ENCODE measurements around the gene RPIA. TPM values are rescaled to one million over a fixed set of nuclear protein-coding genes. Genes with fewer than 3 reads are reported as not detected.
"Not testable (repeated sequence)": the region's sequence is repeated elsewhere in the genome, so short reads cannot be mapped to it uniquely, and the experiment has no call there.

RPIA gene
- 10 to 100 TPM; 16.4 to 38.4 (median 23.1) TPM for total RNA-seq
- 10 to 100 TPM; 60.2 to 65.3 TPM for polyA plus RNA-seq
- 11.8 reads per million, percentile 39 among the genes with 10 or more reads in this experiment for total RNA-seq

- Histone ChIP-seq H3K27ac (ENCODE audit: low read depth, low read length) (peak within 1 kb of the TSS; percentile 83), H3K4me3 (ENCODE audit: low read length) (peak within 1 kb of the TSS; percentile 89), H3K27me3 (ENCODE audit: control insufficient read depth in 2 of 2, insufficient read depth in 2 of 2, low read length in 2 of 2) (no peaks in the 10 kb centered on the region), H3K36me3 (ENCODE audit: control insufficient read depth in 2 of 3, insufficient read depth in 3 of 3, low read length in 3 of 3) (no peaks in the 10 kb centered on the region), H3K4me1 (ENCODE audit: control insufficient read depth in 2 of 2, insufficient read depth in 2 of 2, low read length in 2 of 2) (peaks cover 14 to 21% of the 10 kb centered on the region in 2 donors), H3K9me3 (ENCODE audit: control insufficient read depth in 2 of 3, low read length in 3 of 3) (no peaks in the 10 kb centered on the region)
- Mint-ChIP-seq H3K4me3 (peak within 1 kb of the TSS; percentile 93 to 99 (median 98)), H3K9me3 (peaks cover 0 to 9% (median 0%) of the 10 kb centered on the region in 11 donors), H3K27ac (peak within 1 kb of the TSS; percentile 86 to 98 (median 94)), H3K27me3 (no peaks in the 10 kb centered on the region), H3K36me3 (peaks cover 4 to 25% (median 8%) of the 10 kb centered on the region in 5 donors), H3K4me1 (peaks cover 24 to 70% (median 67%) of the 10 kb centered on the region in 7 donors)
- ChIA-PET POLR2A (interaction anchor here (1.0 to 3.4 kb wide), 4 partner anchors 9 to 65 kb away, joined by 3 to 26 read pairs (median 8); partner anchors contain the start of gene EIF2AK3), CTCF (interaction anchor here (0.9 to 1.9 kb wide), 6 partner anchors 9 to 100 kb away, joined by 3 to 8 read pairs (median 3); no protein-coding TSS in a partner anchor)
- peak; percentile 98 for ATAC-seq
- intact Hi-C loops (cut with micrococcal nuclease) = loop anchor here (1.0 to 2.0 kb wide), 6 partner anchors 22 to 636 kb away; partner anchors contain the start of genes EIF2AK3 (in 2 of the 2) and KRCC1 (in 2 of the 2)
- peak; percentile 93 to 99 (median 98) for DNase-seq
Observed at GRCh38 chr2:88691339-88692183, at the start of gene RPIA. TSS of gene RPIA (plus strand) at chr2:88691673. CDS start at chr2:88691699, 26 bp downstream.

DNA sequence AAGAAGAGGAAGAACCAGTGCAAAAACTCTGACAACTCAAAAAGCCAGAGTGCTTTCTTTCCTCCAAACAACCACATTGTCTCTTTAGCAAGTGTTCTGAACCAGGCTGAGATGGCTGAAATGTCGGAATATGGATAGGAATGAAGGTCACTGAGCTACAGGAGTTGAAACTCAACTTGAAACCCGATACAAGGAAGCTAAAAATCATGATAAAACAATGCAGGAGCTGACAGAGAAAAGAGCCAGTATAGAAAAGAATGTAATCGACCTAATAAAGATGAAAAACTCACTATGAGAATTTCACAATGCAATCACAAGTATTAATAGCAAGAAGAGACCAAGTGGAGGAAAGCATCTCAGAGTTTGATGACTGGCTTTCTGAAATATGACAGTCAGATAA, 49.2 kb upstream of the RPIA start:
- CTCF ChIA-PET = no interaction called here
- H3K4me1 ChIP-seq (ENCODE audit: control insufficient read depth in 2 of 2, insufficient read depth in 2 of 2, low read length in 2 of 2) = peaks cover 0 to 4% of the 10 kb centered on the region in 2 donors
- intact Hi-C loops (cut with micrococcal nuclease) = no loop called here
- H3K27me3 ChIP-seq (ENCODE audit: control insufficient read depth in 2 of 2, insufficient read depth in 2 of 2, low read length in 2 of 2) = no peaks in the 10 kb centered on the region
- no peak overlapping the region for H3K27ac ChIP-seq (ENCODE audit: low read depth, low read length)
- Mint-ChIP-seq H3K27ac (no peak overlapping the region), H3K9me3 (peaks cover 0 to 27% (median 8%) of the 10 kb centered on the region in 11 donors), H3K4me1 (peaks cover 6 to 63% (median 14%) of the 10 kb centered on the region in 7 donors), H3K27me3 (peaks cover 0 to 11% (median 6%) of the 10 kb centered on the region in 5 donors), H3K4me3 (no peak overlapping the region), H3K36me3 (peaks cover 0 to 34% (median 3%) of the 10 kb centered on the region in 5 donors)
- ATAC-seq (no peak), DNase-seq (no peak)
- no peak overlapping the region for H3K4me3 ChIP-seq (ENCODE audit: low read length)
- H3K9me3 ChIP-seq (ENCODE audit: control insufficient read depth in 2 of 3, low read length in 3 of 3) = no peaks in the 10 kb centered on the region
- no peaks in the 10 kb centered on the region for H3K36me3 ChIP-seq (ENCODE audit: control insufficient read depth in 2 of 3, insufficient read depth in 3 of 3, low read length in 3 of 3)
- POLR2A ChIA-PET = no interaction called here

DNA sequence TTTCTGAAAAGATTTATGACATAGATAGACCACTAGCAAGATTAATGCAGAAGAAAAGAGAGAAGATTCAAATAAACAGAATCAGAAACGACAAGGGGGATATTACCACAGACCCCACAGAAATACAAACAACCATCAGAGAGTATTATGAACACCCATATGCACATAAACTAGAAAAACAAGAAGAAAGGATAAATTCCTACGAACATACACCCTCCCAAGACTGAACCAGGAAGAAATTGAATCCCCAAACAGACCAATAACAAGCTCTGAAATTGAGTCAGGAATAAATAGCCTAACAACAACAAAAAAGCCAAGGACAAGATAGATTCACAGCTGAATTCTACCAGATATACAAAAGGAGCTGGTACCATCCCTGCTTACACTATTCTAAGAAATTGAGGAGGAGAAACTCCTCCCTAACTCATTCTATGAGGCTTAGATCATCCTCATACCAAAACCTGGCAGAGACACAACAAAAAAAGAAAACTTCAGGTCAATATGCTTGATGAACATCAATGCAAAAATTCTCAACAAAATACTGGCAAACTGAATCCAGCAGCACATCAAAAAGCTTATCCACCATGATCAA, 46.1 kb upstream of the RPIA start:
- intact Hi-C loops (cut with micrococcal nuclease); H3K4me1 ChIP-seq (ENCODE audit: control insufficient read depth in 2 of 2, insufficient read depth in 2 of 2, low read length in 2 of 2); H3K9me3 ChIP-seq (ENCODE audit: control insufficient read depth in 2 of 3, low read length in 3 of 3); H3K27me3 ChIP-seq (ENCODE audit: control insufficient read depth in 2 of 2, insufficient read depth in 2 of 2, low read length in 2 of 2); H3K27me3 Mint-ChIP-seq; CTCF ChIA-PET; POLR2A ChIA-PET; ATAC-seq; DNase-seq; H3K36me3 ChIP-seq (ENCODE audit: control insufficient read depth in 2 of 3, insufficient read depth in 3 of 3, low read length in 3 of 3); H3K4me3 ChIP-seq (ENCODE audit: low read length); H3K9me3 Mint-ChIP-seq; H3K27ac ChIP-seq (ENCODE audit: low read depth, low read length): not testable (repeated sequence)
- peak overlapping the region in 1 of 10 donors; percentile 3 for H3K4me3 Mint-ChIP-seq
- peaks cover 0 to 15% (median 0%) of the 10 kb centered on the region in 5 donors for H3K36me3 Mint-ChIP-seq
- H3K4me1 Mint-ChIP-seq = peaks cover 4 to 35% (median 14%) of the 10 kb centered on the region in 7 donors
- peak overlapping the region in 6 of 9 donors; percentile 1 to 38 (median 14) for H3K27ac Mint-ChIP-seq

- intact Hi-C loops (cut with micrococcal nuclease) = no loop called here
- CTCF ChIA-PET = no interaction called here
- Mint-ChIP-seq H3K9me3 (no peaks in the 10 kb centered on the region), H3K36me3 (peaks cover 0 to 3% (median 0%) of the 10 kb centered on the region in 5 donors), H3K4me1 (peaks cover 0 to 9% (median 0%) of the 10 kb centered on the region in 7 donors), H3K27ac (no peak overlapping the region), H3K27me3 (no peaks in the 10 kb centered on the region), H3K4me3 (no peak overlapping the region)
- Histone ChIP-seq H3K4me3 (ENCODE audit: low read length) (no peak overlapping the region), H3K27me3 (ENCODE audit: control insufficient read depth in 2 of 2, insufficient read depth in 2 of 2, low read length in 2 of 2) (no peaks in the 10 kb centered on the region), H3K4me1 (ENCODE audit: control insufficient read depth in 2 of 2, insufficient read depth in 2 of 2, low read length in 2 of 2) (no peaks in the 10 kb centered on the region), H3K36me3 (ENCODE audit: control insufficient read depth in 2 of 3, insufficient read depth in 3 of 3, low read length in 3 of 3) (no peaks in the 10 kb centered on the region), H3K27ac (ENCODE audit: low read depth, low read length) (no peak overlapping the region), H3K9me3 (ENCODE audit: control insufficient read depth in 2 of 3, low read length in 3 of 3) (no peaks in the 10 kb centered on the region)
- ATAC-seq (no peak), DNase-seq (no peak)
- POLR2A ChIA-PET = no interaction called here
Observed at GRCh38 chr2:88651646-88652045, 39.8 kb upstream of the RPIA start.

DNA sequence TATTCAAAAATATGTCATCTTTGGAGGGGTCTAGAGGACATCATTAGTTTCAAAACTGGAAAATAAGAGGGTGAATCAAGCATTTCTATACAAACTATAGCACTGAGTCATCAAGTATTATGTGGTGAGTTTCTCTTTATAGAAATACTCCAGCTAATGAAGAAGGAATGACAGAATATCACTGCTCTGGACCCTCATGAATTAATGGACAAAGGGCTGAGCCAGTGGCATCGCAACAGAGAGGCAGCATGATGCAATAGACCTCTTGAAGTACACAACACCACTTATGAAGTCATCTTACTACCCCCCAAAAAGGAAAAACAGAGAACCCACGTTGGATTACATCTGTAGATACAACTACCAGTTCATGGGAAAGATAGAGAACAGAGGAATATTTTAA, 36.8 kb upstream of the RPIA start:
- DNase-seq = no peak
- no peak overlapping the region for H3K4me3 ChIP-seq (ENCODE audit: low read length)
- POLR2A ChIA-PET = no interaction called here
- no peak overlapping the region for H3K27ac ChIP-seq (ENCODE audit: low read depth, low read length)
- no peaks in the 10 kb centered on the region for H3K27me3 ChIP-seq (ENCODE audit: control insufficient read depth in 2 of 2, insufficient read depth in 2 of 2, low read length in 2 of 2)
- peaks cover 0 to 9% (median 0%) of the 10 kb centered on the region in 7 donors for H3K4me1 Mint-ChIP-seq
- no peaks in the 10 kb centered on the region for H3K9me3 Mint-ChIP-seq
- no peaks in the 10 kb centered on the region for H3K9me3 ChIP-seq (ENCODE audit: control insufficient read depth in 2 of 3, low read length in 3 of 3)
- ATAC-seq = no peak
- H3K27me3 Mint-ChIP-seq = no peaks in the 10 kb centered on the region
- H3K4me1 ChIP-seq (ENCODE audit: control insufficient read depth in 2 of 2, insufficient read depth in 2 of 2, low read length in 2 of 2) = no peaks in the 10 kb centered on the region
- H3K4me3 Mint-ChIP-seq = no peak overlapping the region
- no peak overlapping the region for H3K27ac Mint-ChIP-seq
- CTCF ChIA-PET = no interaction called here
- peaks cover 0 to 3% (median 0%) of the 10 kb centered on the region in 5 donors for H3K36me3 Mint-ChIP-seq
- intact Hi-C loops (cut with micrococcal nuclease) = no loop called here
- no peaks in the 10 kb centered on the region for H3K36me3 ChIP-seq (ENCODE audit: control insufficient read depth in 2 of 3, insufficient read depth in 3 of 3, low read length in 3 of 3)

- no peaks in the 10 kb centered on the region for H3K27me3 Mint-ChIP-seq
- Histone ChIP-seq H3K36me3 (ENCODE audit: control insufficient read depth in 2 of 3, insufficient read depth in 3 of 3, low read length in 3 of 3) (no peaks in the 10 kb centered on the region), H3K9me3 (ENCODE audit: control insufficient read depth in 2 of 3, low read length in 3 of 3) (no peaks in the 10 kb centered on the region), H3K4me3 (ENCODE audit: low read length) (no peak overlapping the region), H3K27me3 (ENCODE audit: control insufficient read depth in 2 of 2, insufficient read depth in 2 of 2, low read length in 2 of 2) (no peaks in the 10 kb centered on the region), H3K4me1 (ENCODE audit: control insufficient read depth in 2 of 2, insufficient read depth in 2 of 2, low read length in 2 of 2) (no peaks in the 10 kb centered on the region), H3K27ac (ENCODE audit: low read depth, low read length) (no peak overlapping the region)
- no peak overlapping the region for H3K27ac Mint-ChIP-seq
- H3K9me3 Mint-ChIP-seq = peaks cover 0 to 4% (median 0%) of the 10 kb centered on the region in 11 donors
- intact Hi-C loops (cut with micrococcal nuclease) = no loop called here
- CTCF ChIA-PET = interaction anchor here (0.9 kb wide), 1 partner anchor 11 kb away, joined by 3 read pairs; no protein-coding TSS in a partner anchor
- peaks cover 0 to 4% (median 0%) of the 10 kb centered on the region in 7 donors for H3K4me1 Mint-ChIP-seq
- no peak overlapping the region for H3K4me3 Mint-ChIP-seq
- POLR2A ChIA-PET = no interaction called here
- DNase-seq (no peak), ATAC-seq (no peak)
- no peaks in the 10 kb centered on the region for H3K36me3 Mint-ChIP-seq
Observed at GRCh38 chr2:88656690-88657089, 34.8 kb upstream of the RPIA start.
